Liver (tissue), 3 donors: ENCODE results near the gene SPATA33.

Source experiments
- CTCF ChIP-seq: fragments of 150-350 bp; IDR thresholded peaks from 2 replicates; pipeline ENCODE4 v1.5.1; 2017; ENCODE audit warnings: improper control_type of control experiment, low read depth, low read length; ENCODE audit not compliant: missing input control
- HNF4G ChIP-seq: IDR thresholded peaks from 2 replicates; pipeline ENCODE4 v1.6.1; 2016; ENCODE audit warnings: antibody characterized with exemption
- JUND ChIP-seq, 2 donors: IDR thresholded peaks; 2 replicates each; pipeline ENCODE4 v1.6.1; 2016; ENCODE audit warnings: antibody characterized with exemption in 2 of 2
- donor health status: healthy.
- donor health status: healthy.

GRCh38 chr16:89621136-89621697, 36.4 kb upstream of the SPATA33 start:
- TF ChIP-seq JUND (IDR thresholded peaks at IDR 0.05) (no peak), CTCF (no peak), HNF4G (no peak)
